Measurements from ENCODE around the gene NTN1. TPM values are rescaled to one million over a fixed set of nuclear protein-coding genes. Genes with fewer than 3 reads are reported as not detected.

The NTN1 gene
- total RNA-seq, 1 experiment from 2014 or later, result 0.07 TPM

DNA sequence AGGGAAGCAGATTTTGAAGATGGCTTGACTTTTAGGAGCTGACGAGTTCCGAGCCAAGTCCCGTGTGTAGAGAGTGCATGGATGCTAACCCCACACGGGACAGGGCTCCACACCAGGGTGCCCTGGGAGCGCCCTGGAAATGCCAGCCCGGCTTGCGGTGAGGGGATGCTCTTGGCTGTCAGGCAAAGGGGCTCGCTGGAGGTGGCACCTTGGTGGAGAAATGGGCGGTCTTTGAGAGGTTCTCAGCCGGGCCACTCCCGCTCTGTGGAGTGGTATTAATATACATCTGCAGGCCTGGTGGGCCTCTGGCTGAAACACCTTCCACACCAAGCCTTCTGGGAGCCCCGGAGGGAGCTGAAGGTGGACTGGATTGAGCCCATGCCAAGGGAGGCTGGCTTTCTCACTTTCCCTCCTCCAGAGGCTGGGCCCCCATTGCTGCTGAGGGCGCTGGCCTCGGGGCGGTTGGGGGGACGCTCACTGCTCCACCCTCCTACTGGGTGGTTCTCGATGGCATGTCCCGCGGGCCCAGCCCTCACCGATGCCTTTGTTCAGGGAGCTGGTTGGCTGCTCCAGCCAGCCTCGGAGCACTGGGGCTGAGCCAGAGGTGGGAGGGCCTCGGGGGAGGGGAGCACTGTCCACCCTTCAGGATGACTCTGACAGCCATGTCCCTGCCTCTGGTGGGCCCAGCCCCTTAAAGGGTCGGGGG is 210.3 kb downstream of the NTN1 start:
- no peak for DNase-seq (ENCODE audit: low read depth)

GRCh38 chr17:9232155-9232475 is 210.8 kb downstream of the NTN1 start:
- no peak for DNase-seq (ENCODE audit: low read depth)

- no peak for DNase-seq (ENCODE audit: low read depth)
Observed at GRCh38 chr17:9232591-9233270, 211.4 kb downstream of the NTN1 start.

DNA sequence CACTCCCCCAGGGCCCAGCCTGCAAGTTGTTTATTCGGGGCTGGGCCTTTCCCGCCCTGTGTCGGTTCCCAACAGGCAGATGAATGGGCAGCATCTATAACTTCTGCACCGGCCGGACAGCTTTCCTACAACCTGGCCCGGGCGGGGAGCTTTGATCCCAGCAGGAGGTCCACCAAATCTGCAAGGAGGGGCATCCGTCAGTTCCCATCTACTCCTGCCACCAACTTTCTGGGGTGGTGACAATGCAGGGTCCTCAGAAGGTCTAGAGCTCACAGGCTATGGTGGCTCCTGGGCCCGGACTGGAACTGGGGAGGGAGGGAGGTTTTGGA is 211.9 kb downstream of the NTN1 start:
- no peak for DNase-seq (ENCODE audit: low read depth)

- no peak for DNase-seq (ENCODE audit: low read depth)
Observed at GRCh38 chr17:9233761-9234160, 212.5 kb downstream of the NTN1 start.

GRCh38 chr17:9234389-9234945 is 213.2 kb downstream of the NTN1 start:
- DNase-seq (ENCODE audit: low read depth), result no peak

- no peak for DNase-seq (ENCODE audit: low read depth)
Observed at GRCh38 chr17:9235346-9235745, 214.0 kb downstream of the NTN1 start.

GRCh38 chr17:9236286-9237052 is 215.2 kb downstream of the NTN1 start:
- DNase-seq (ENCODE audit: low read depth), result no peak

- no peak for DNase-seq (ENCODE audit: low read depth)
Observed at GRCh38 chr17:9237053-9237410, 215.7 kb downstream of the NTN1 start.

- DNase-seq (ENCODE audit: low read depth), result peak; percentile 9
Observed at GRCh38 chr17:9237661-9238301, 216.5 kb downstream of the NTN1 start.

GRCh38 chr17:9238340-9239245 is 217.3 kb downstream of the NTN1 start:
- no peak for DNase-seq (ENCODE audit: low read depth)

- DNase-seq (ENCODE audit: low read depth), result no peak
Observed at GRCh38 chr17:9239246-9239792, 218.0 kb downstream of the NTN1 start.

DNA sequence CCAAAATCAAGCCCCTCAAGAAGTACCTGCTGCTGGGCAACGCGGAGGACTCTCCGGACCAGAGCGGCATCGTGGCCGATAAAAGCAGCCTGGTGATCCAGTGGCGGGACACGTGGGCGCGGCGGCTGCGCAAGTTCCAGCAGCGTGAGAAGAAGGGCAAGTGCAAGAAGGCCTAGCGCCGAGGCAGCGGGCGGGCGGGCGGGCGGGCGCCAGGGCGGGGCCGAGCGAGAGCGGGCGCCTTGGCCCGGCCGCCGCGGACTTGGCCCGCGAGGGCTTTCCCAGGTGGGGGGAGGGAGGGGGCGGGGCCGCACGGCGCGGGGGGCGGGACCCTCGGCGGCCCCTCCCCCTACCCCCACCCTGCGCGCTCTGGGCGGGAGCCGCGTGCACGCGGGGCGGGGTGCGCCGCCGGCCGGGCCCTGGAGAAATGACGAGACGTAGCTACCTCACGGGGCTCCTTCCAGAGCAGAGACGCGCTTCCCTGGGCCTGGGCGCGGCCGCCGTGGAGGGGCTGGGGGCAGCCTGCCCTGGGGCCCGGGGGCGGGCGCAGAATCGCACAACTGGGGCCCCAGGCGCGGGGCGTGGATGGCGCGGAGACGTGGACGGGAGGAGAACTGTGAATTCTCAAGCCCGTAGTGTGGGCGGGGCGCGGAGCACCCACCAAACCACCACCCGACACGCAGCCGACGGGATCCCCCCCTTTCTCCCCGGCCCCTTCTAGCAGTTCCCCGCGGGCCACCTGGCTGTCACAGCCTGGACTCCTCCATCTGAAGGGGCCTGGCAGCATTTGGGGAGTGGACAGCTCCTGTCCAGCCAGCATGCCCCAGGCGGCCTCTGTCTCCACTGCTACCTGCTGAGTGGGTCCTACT is 218.7 kb downstream of the NTN1 start:
- peak; percentile 15 for DNase-seq (ENCODE audit: low read depth)

DNA sequence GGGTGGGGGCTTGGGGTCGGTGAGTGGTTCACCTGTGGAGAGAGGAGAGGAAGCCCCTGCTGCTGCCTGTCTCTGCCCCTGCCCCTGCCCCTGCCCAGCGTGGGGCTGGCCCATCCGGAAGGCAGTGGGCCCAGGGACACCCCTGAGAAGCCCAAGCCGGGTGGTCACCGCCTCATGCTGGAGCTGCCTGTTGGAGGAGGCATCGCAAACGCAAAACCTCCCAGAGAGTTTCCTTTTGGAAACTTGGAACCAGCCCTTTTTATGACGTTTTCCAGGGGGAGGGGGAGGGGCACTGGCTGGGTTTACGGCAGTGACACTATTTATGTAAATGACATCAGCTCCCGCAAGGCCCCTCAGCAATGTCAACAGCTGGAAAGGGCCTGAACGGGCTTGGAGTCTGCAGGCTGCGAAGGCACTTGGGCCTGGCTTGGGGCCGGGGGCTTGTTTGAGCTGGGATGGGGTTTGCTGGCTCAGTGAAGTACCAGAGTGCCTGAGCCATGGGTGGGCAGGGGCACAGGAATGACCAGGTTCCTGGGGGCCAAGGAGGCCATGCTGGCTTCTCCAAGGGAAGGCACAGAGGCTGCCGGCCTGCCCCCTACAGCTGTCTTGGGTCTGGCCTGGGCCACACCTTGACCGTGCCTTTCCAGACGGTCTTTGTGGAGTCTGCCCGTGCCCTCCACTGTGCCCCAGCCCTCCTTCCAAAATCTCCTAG is 219.5 kb downstream of the NTN1 start:
- peak; percentile 37 for DNase-seq (ENCODE audit: low read depth)

- no peak for DNase-seq (ENCODE audit: low read depth)
Observed at GRCh38 chr17:9241371-9241712, 220.0 kb downstream of the NTN1 start.

GRCh38 chr17:9241774-9242496 is 220.6 kb downstream of the NTN1 start:
- DNase-seq (ENCODE audit: low read depth), result no peak

DNA sequence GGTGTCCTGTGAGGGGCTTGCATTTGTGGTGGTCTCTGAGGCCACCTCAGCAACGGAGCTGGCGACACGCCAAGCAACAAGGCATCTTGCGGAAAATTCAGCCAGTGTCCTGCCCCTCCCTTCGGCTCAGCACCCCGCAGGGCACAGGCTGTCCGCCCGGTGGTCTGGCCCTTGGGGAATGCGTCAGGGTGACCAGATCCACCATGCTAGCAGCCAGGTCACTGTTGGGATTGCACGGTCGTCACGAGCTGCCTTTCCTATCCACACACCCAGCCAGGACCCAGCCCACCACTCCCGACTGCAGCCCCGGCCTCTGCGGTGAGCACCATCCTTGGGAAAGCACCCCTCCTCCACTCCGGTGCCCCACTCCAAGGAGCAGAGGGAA is 221.2 kb downstream of the NTN1 start:
- no peak for DNase-seq (ENCODE audit: low read depth)

GRCh38 chr17:9242983-9243382 is 221.7 kb downstream of the NTN1 start:
- DNase-seq (ENCODE audit: low read depth), result no peak
